Vagina (tissue), 2 donors: ENCODE results near the gene HOXD8. TPM values are rescaled to one million over a fixed set of nuclear protein-coding genes. Genes with fewer than 3 reads are reported as not detected.

Source experiments
- DNase-seq, 2 donors: peaks; one replicate each; pipeline ENCODE4 v3.0.0-alpha.2; 2017; ENCODE audit errors: extremely low spot score in 2 of 2
- H3K27ac ChIP-seq: fragments of 200-600 bp; sonication (generic); one replicate; pipeline ENCODE4 v1.5.1; 2019
- H3K27me3 ChIP-seq: fragments of 200-600 bp; sonication (generic); one replicate; pipeline ENCODE4 v1.5.1; 2019
- H3K36me3 ChIP-seq, 2 donors: fragments of 200-600 bp; sonication (generic); one replicate each; pipeline ENCODE4 v1.5.1; 2017 to 2019
- H3K4me1 ChIP-seq: fragments of 200-600 bp; sonication (generic); one replicate; pipeline ENCODE4 v1.5.1; 2019
- H3K4me3 ChIP-seq, 2 donors: fragments of 200-600 bp; sonication (generic); 1 replicate in 1 of 2; 2 replicates in 1 of 2; pipeline ENCODE4 v1.5.1; 2016 to 2019
- H3K9me3 ChIP-seq: fragments of 200-600 bp; sonication (generic); one replicate; pipeline ENCODE4 v1.5.1; 2019
- POLR2A ChIP-seq, 2 donors: fragments of 450-650 bp; IDR thresholded peaks; one replicate each; pipeline ENCODE4 v1.6.1; 2017; ENCODE audit warnings: antibody characterized with exemption in 2 of 2, mild to moderate bottlenecking in 2 of 2, moderate library complexity in 2 of 2
- POLR2AphosphoS5 ChIP-seq, 2 donors: sonication (generic); formaldehyde crosslinking; IDR thresholded peaks; one replicate each; pipeline ENCODE4 v1.9.0; 2017; ENCODE audit warnings: antibody characterized with exemption in 2 of 2, mild to moderate bottlenecking in 2 of 2, low read depth in 1 of 2; ENCODE audit not compliant: insufficient read depth in 1 of 2
- intact Hi-C: fragments of 100-400 bp; cut with DNase I; formaldehyde crosslinking; loops from one replicate; pipeline ENCODE4 v1.15.1; 2023
- total RNA-seq: library from RNA; depleted of rRNA; stranded (reverse); fragments of >200 nt; gene quantifications from one replicate; pipeline ENCODE4 v1.2.3, GENCODE V29; 2016
- TF ChIP-seq, protein P1 (sequence below), 3 experiments: fragments of 450-650 bp in 2 of 3; fragments of 200-600 bp in 1 of 3; sonication (generic) in 1 of 3; IDR thresholded peaks; one replicate each; pipeline ENCODE4 v1.5.1; 2017 to 2019; ENCODE audit warnings: antibody characterized with exemption in 3 of 3, mild to moderate bottlenecking in 2 of 3, moderate library complexity in 2 of 3

Gene HOXD8
- total RNA-seq, 1 donor from 2014 or later: 10.3 TPM

DNA sequence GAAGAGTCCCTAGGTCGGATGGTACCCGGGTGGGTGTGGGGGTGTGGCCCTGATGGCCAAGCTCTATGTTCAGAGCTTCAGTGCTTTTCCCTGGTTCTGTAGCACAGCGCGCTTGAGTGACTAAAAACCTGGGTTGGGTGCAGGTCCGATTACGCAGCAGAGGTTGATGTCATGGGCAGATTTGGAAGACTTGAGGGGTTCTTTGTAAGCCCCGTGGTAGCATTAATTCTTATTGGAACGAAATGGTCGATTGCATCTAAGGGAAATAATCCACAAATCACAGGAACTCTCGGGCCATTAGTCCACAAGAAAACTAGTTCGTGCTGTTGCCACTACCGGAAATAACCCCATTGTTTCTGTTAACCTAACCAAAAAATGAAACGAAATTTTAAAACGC lies 9.0 kb downstream of the HOXD8 start:
- peaks cover 18% of the 10 kb centered on the region for H3K4me1 ChIP-seq
- H3K9me3 ChIP-seq: no peaks in the 10 kb centered on the region
- TF ChIP-seq, protein P1, sequence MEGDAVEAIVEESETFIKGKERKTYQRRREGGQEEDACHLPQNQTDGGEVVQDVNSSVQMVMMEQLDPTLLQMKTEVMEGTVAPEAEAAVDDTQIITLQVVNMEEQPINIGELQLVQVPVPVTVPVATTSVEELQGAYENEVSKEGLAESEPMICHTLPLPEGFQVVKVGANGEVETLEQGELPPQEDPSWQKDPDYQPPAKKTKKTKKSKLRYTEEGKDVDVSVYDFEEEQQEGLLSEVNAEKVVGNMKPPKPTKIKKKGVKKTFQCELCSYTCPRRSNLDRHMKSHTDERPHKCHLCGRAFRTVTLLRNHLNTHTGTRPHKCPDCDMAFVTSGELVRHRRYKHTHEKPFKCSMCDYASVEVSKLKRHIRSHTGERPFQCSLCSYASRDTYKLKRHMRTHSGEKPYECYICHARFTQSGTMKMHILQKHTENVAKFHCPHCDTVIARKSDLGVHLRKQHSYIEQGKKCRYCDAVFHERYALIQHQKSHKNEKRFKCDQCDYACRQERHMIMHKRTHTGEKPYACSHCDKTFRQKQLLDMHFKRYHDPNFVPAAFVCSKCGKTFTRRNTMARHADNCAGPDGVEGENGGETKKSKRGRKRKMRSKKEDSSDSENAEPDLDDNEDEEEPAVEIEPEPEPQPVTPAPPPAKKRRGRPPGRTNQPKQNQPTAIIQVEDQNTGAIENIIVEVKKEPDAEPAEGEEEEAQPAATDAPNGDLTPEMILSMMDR (IDR thresholded peaks at IDR 0.05): no peak
- TF ChIP-seq POLR2A (IDR thresholded peaks at IDR 0.05): no peak
- no peak for TF ChIP-seq POLR2AphosphoS5 (IDR thresholded peaks at IDR 0.05; ENCODE audit: insufficient read depth in 1 of 2, low read depth in 1 of 2)
- DNase-seq: no peak
- peak overlapping the region; percentile 17 to 42 for H3K4me3 ChIP-seq
- no peaks in the 10 kb centered on the region for H3K27me3 ChIP-seq
- intact Hi-C loops: no loop called here
- no peaks in the 10 kb centered on the region for H3K36me3 ChIP-seq
- H3K27ac ChIP-seq: peak overlapping the region; percentile 57

DNA sequence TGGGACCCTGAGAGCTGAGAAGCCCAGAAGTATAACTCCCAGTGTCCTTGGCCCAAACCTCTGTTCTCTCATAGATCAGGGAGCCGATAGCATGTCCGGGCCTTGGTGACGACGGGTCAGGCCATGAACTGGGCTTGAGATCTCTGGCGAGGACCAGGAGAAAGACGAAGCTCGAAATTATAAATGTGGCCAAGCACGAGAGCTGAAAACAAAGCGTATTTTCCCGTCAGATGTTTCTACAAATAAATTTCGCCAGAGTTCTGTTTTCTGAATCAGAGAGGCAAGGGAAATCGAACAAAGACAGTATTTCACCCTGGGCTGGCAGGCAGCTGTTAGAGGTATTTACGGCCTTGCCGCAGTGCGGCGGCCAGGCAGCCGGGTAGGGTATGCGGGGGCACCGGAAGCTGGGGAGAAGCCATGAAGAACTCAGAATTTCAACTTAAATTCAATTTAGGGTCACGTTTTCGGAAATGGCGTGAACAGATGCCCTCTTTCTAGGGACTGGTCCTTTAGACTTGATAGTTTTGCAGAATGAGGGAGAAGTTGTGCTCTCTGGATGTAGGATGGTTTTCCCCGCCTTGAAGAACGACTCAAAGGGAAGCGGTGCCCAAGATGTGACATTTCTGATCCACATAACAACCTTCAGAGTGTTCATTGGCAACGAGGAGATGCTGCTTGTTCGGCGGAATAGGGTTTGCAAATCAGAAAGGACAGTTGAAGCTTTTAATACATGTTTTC lies 9.6 kb downstream of the HOXD8 start:
- peaks cover 18% of the 10 kb centered on the region for H3K4me1 ChIP-seq
- intact Hi-C loops: no loop called here
- H3K4me3 ChIP-seq: peak overlapping the region; percentile 17 to 42
- peak overlapping the region; percentile 57 for H3K27ac ChIP-seq
- no peaks in the 10 kb centered on the region for H3K9me3 ChIP-seq
- no peak for DNase-seq
- TF ChIP-seq, protein P1 (IDR thresholded peaks at IDR 0.05): no peak
- no peak for TF ChIP-seq POLR2A (IDR thresholded peaks at IDR 0.05)
- TF ChIP-seq POLR2AphosphoS5 (IDR thresholded peaks at IDR 0.05; ENCODE audit: insufficient read depth in 1 of 2, low read depth in 1 of 2): no peak
- H3K36me3 ChIP-seq: no peaks in the 10 kb centered on the region
- H3K27me3 ChIP-seq: no peaks in the 10 kb centered on the region

DNA sequence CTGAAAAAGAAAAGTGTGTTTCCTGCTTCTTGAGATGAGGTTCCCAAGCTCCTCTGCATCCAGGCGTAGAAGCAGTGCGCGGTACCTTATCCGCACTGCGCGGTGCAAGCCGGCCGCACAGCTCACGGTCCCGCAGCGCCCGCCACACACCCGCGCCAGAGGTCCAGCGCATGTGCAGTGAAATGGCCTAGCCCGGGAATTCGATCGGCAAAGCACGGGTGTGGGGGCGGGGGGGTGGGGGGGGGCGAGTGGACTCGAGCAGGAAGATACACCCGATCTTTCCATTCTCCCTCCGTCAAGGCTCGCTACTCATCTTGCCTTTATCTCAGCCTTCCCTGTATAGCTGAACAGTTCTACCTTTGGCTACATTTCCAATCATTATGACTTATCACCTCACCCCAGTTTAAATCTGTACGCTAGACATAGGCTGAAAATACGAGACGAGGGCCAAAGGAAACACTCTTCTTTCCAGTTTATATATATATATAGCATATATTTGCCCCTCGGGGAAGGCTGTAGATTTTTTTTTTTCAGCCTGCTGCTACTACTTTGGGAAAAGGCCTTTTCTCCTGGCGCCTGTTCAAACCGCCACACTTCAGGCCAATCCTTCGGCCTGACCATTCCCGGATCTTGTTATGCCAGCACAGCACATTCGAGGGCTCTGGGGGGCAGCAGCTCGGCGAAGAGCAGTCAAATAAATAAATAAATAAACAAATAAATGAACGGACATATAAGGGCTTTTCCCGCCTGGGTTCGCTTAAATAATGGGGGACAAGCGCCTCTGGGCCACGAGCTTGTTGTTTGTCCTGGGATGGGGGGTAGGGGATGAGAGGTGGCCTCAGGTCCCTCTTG lies 10.4 kb downstream of the HOXD8 start:
- peaks cover 18% of the 10 kb centered on the region for H3K4me1 ChIP-seq
- peak overlapping the region; percentile 42 to 44 for H3K4me3 ChIP-seq
- peak overlapping the region; percentile 57 for H3K27ac ChIP-seq
- intact Hi-C loops: loop anchor here (2.0 to 5.0 kb wide), 2 partner anchors 317 to 415 kb away; no protein-coding TSS in a partner anchor
- no peak for DNase-seq
- no peaks in the 10 kb centered on the region for H3K36me3 ChIP-seq
- no peaks in the 10 kb centered on the region for H3K27me3 ChIP-seq
- TF ChIP-seq, protein P1 (IDR thresholded peaks at IDR 0.05): no peak
- TF ChIP-seq POLR2A (IDR thresholded peaks at IDR 0.05) (no peak), POLR2AphosphoS5 (IDR thresholded peaks at IDR 0.05; ENCODE audit: insufficient read depth in 1 of 2, low read depth in 1 of 2) (no peak)
- no peaks in the 10 kb centered on the region for H3K9me3 ChIP-seq

DNA sequence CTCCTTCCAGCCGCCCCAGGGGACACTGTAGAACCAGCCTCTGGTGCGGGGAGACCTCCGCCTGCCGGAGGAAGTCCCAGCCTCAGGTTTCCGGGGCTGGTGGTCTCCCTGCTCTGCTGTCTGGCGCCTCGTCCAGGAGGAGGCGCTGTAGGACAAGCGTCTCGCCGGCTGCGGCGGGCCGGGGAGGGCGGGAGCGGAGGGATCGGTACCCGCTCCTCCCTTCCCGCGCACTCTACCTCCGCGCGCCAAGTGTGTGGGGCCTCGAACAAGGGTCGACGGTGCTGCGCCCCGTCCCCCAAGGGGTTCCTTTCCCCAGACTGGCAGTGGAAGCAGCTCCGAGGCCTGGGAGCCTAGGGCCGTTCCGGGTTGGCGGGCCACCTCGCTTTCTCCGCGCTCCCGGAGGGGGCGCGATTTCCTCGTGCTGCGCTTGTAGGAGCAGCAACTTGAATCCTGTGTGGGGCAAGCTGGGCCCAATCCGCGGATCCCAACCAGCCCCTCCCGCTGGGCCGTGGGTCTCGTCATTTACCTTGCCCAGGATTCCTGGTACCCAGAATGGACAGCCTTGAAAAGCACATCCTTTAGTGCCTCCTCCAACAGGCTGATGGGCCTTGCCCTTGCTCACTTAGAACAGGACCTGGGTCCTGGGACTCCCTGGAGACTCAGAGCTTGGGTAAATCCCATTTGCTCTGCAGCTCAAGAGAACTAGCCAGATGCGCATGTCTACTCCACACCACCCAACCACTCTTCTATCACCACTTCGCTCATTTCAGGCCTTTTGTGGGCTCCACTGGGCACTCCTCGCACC lies 11.2 kb downstream of the HOXD8 start:
- DNase-seq: no peak
- Histone ChIP-seq H3K36me3 (no peaks in the 10 kb centered on the region), H3K27ac (peak overlapping the region; percentile 57)

More for the DNA sequence above, 11.2 kb downstream of the HOXD8 start:
- intact Hi-C loops: loop anchor here (2.0 to 5.0 kb wide), 2 partner anchors 317 to 414 kb away; no protein-coding TSS in a partner anchor
- H3K4me3 ChIP-seq: peak overlapping the region; percentile 42 to 44
- H3K4me1 ChIP-seq: peaks cover 18% of the 10 kb centered on the region
- no peaks in the 10 kb centered on the region for H3K27me3 ChIP-seq
- H3K9me3 ChIP-seq: no peaks in the 10 kb centered on the region
- TF ChIP-seq POLR2AphosphoS5 (IDR thresholded peaks at IDR 0.05; ENCODE audit: insufficient read depth in 1 of 2, low read depth in 1 of 2) (peak in 1 of 2 donors; percentile 69), POLR2A (IDR thresholded peaks at IDR 0.05) (no peak)
- TF ChIP-seq, protein P1 (IDR thresholded peaks at IDR 0.05): peak; percentile 76 to 94 (median 89)
